GM12891 (cell line): ENCODE measurements around the gene DDX5.

Source experiments
- POLR2A ChIP-seq: IDR thresholded peaks from 2 replicates; pipeline ENCODE4 v1.6.1; 2011; ENCODE audit warnings: low read depth, low read length, control low read depth
- POLR2AphosphoS5 ChIP-seq: IDR thresholded peaks from 2 replicates; pipeline ENCODE4 v1.6.1; 2011; ENCODE audit warnings: low read depth, low read length, control low read depth
- SPI1 ChIP-seq: IDR thresholded peaks from 2 replicates; pipeline ENCODE4 v1.6.1; 2011; ENCODE audit warnings: low read depth, low read length, control low read depth
- TAF1 ChIP-seq: IDR thresholded peaks from 2 replicates; pipeline ENCODE4 v1.6.1; 2011; ENCODE audit warnings: low read depth, low read length, control low read depth

- no peak for TF ChIP-seq POLR2A
- no peak for TF ChIP-seq POLR2AphosphoS5
- TF ChIP-seq TAF1, result no peak
- TF ChIP-seq SPI1, result no peak
Measured at GRCh38 chr17:64492481-64493109, 13.5 kb downstream of the DDX5 start.
